Activated T-cell treated with anti-CD3 and anti-CD28 coated beads, Interleukin-2, amount 50 U/mL, for 72 hours (primary cell): ENCODE data around the gene ATG2A. TPM values are rescaled to one million over a fixed set of nuclear protein-coding genes. Genes with fewer than 3 reads are reported as not detected.

Source experiments
- ATAC-seq, 2 donors: fragments of 150-1000 bp; cut with Tn5 transposase; replicated peaks in 1 of 2; 2 replicates each; pipeline ENCODE4 v1.10.0; 2021; ENCODE audit warnings: moderate library complexity in 2 of 2, mild to moderate bottlenecking in 1 of 2
- DNase-seq, 2 donors: peaks; one replicate each; pipeline ENCODE4 v3.0.0; 2021 to 2022; ENCODE audit warnings: mixed read lengths in 1 of 2
- H3K27ac Mint-ChIP-seq: one replicate; pipeline ENCODE4 v1.8.0; 2022; ENCODE audit warnings: mild to moderate bottlenecking, moderate library complexity, mixed read lengths
- H3K27me3 Mint-ChIP-seq: one replicate; pipeline ENCODE4 v1.8.0; 2022; ENCODE audit warnings: low read depth, mixed read lengths
- H3K36me3 Mint-ChIP-seq, 2 donors: one replicate each; pipeline ENCODE4 v1.8.0; 2022; ENCODE audit warnings: mixed read lengths in 2 of 2, mild to moderate bottlenecking in 1 of 2; ENCODE audit not compliant: insufficient read depth in 2 of 2
- H3K4me1 Mint-ChIP-seq: one replicate; pipeline ENCODE4 v1.8.0; 2022; ENCODE audit warnings: low read depth, mixed read lengths
- H3K4me3 Mint-ChIP-seq, 2 donors: one replicate each; pipeline ENCODE4 v1.8.0; 2022; ENCODE audit warnings: mild to moderate bottlenecking in 2 of 2, mixed read lengths in 2 of 2, moderate library complexity in 2 of 2
- H3K9me3 Mint-ChIP-seq, 2 donors: one replicate each; pipeline ENCODE4 v1.8.0; 2022; ENCODE audit warnings: mixed read lengths in 2 of 2
- total RNA-seq, 2 donors: library from RNA; stranded (reverse); gene quantifications; one replicate each; pipeline ENCODE4 v1.2.3, GENCODE V29; 2022

ATG2A gene
- total RNA-seq, 2 donors from 2014 or later: 20.9 to 27.0 TPM

GRCh38 chr11:64874308-64875240 is 42.4 kb downstream of the ATG2A start:
- H3K4me3 Mint-ChIP-seq: peak overlapping the region; percentile 94 to 95
- DNase-seq: no peak
- H3K4me1 Mint-ChIP-seq: peaks cover 68% of the 10 kb centered on the region
- H3K27ac Mint-ChIP-seq: peak overlapping the region; percentile 94
- H3K27me3 Mint-ChIP-seq: no peaks in the 10 kb centered on the region
- H3K9me3 Mint-ChIP-seq: no peaks in the 10 kb centered on the region
- ATAC-seq: no peak
- peaks cover 27 to 40% of the 10 kb centered on the region in 2 donors for H3K36me3 Mint-ChIP-seq

GRCh38 chr11:64872790-64873488 is 44.1 kb downstream of the ATG2A start:
- Mint-ChIP-seq H3K9me3 (no peaks in the 10 kb centered on the region), H3K4me1 (peaks cover 77% of the 10 kb centered on the region), H3K4me3 (peak overlapping the region; percentile 86 to 94), H3K36me3 (peaks cover 32 to 46% of the 10 kb centered on the region in 2 donors), H3K27me3 (no peaks in the 10 kb centered on the region), H3K27ac (peak overlapping the region; percentile 19)
- ATAC-seq: no peak
- DNase-seq: no peak

GRCh38 chr11:64871492-64871891 is 45.5 kb downstream of the ATG2A start:
- DNase-seq: no peak
- Mint-ChIP-seq H3K9me3 (no peaks in the 10 kb centered on the region), H3K4me3 (peak overlapping the region; percentile 86 to 94), H3K36me3 (peaks cover 26 to 43% of the 10 kb centered on the region in 2 donors), H3K27ac (peak overlapping the region; percentile 89), H3K4me1 (peaks cover 91% of the 10 kb centered on the region), H3K27me3 (no peaks in the 10 kb centered on the region)
- ATAC-seq: no peak

- H3K27me3 Mint-ChIP-seq: no peaks in the 10 kb centered on the region
- H3K9me3 Mint-ChIP-seq: no peaks in the 10 kb centered on the region
- H3K4me1 Mint-ChIP-seq: peaks cover 96% of the 10 kb centered on the region
- no peak for DNase-seq
- peaks cover 26 to 44% of the 10 kb centered on the region in 2 donors for H3K36me3 Mint-ChIP-seq
- H3K27ac Mint-ChIP-seq: peak overlapping the region; percentile 89
- ATAC-seq: no peak
- peak overlapping the region; percentile 86 to 94 for H3K4me3 Mint-ChIP-seq
These were observed 46.0 kb downstream of the ATG2A start for GRCh38 chr11:64870893-64871466.

- Mint-ChIP-seq H3K4me1 (peaks cover 97% of the 10 kb centered on the region), H3K9me3 (no peaks in the 10 kb centered on the region), H3K27me3 (no peaks in the 10 kb centered on the region), H3K36me3 (peaks cover 24 to 46% of the 10 kb centered on the region in 2 donors), H3K27ac (peak overlapping the region; percentile 88), H3K4me3 (peak overlapping the region; percentile 86 to 94)
- DNase-seq (no peak), ATAC-seq (peak; percentile 6 to 9)
These were observed 46.7 kb downstream of the ATG2A start for GRCh38 chr11:64870176-64870892.

GRCh38 chr11:64869571-64870175 is 47.3 kb downstream of the ATG2A start:
- H3K9me3 Mint-ChIP-seq: no peaks in the 10 kb centered on the region
- peak overlapping the region; percentile 86 to 94 for H3K4me3 Mint-ChIP-seq
- DNase-seq (no peak), ATAC-seq (peak; percentile 6 to 16)
- H3K27ac Mint-ChIP-seq: peak overlapping the region; percentile 88
- peaks cover 97% of the 10 kb centered on the region for H3K4me1 Mint-ChIP-seq
- no peaks in the 10 kb centered on the region for H3K27me3 Mint-ChIP-seq
- H3K36me3 Mint-ChIP-seq: peaks cover 22 to 43% of the 10 kb centered on the region in 2 donors

GRCh38 chr11:64868904-64869570 is 48.0 kb downstream of the ATG2A start:
- Mint-ChIP-seq H3K4me1 (peaks cover 97% of the 10 kb centered on the region), H3K9me3 (no peaks in the 10 kb centered on the region), H3K27ac (peak overlapping the region; percentile 88), H3K4me3 (peak overlapping the region; percentile 86 to 94), H3K36me3 (peaks cover 19 to 38% of the 10 kb centered on the region in 2 donors), H3K27me3 (no peaks in the 10 kb centered on the region)
- DNase-seq (peak in 1 of 2 donors; percentile 49), ATAC-seq (peak in 1 of 2 donors; percentile 5)

GRCh38 chr11:64867748-64868462 is 49.1 kb downstream of the ATG2A start:
- Mint-ChIP-seq H3K27me3 (no peaks in the 10 kb centered on the region), H3K9me3 (no peaks in the 10 kb centered on the region), H3K27ac (peak overlapping the region; percentile 68), H3K4me1 (peaks cover 99% of the 10 kb centered on the region), H3K4me3 (peak overlapping the region; percentile 86 to 94), H3K36me3 (peaks cover 16 to 33% of the 10 kb centered on the region in 2 donors)
- no peak for ATAC-seq
- DNase-seq: no peak

- Mint-ChIP-seq H3K36me3 (peaks cover 15 to 24% of the 10 kb centered on the region in 2 donors), H3K4me1 (peaks cover 99% of the 10 kb centered on the region), H3K4me3 (peak overlapping the region; percentile 90 to 96), H3K9me3 (no peaks in the 10 kb centered on the region), H3K27me3 (no peaks in the 10 kb centered on the region), H3K27ac (peak overlapping the region; percentile 85)
- no peak for DNase-seq
- no peak for ATAC-seq
These were observed 50.9 kb downstream of the ATG2A start for GRCh38 chr11:64866173-64866491.

- H3K36me3 Mint-ChIP-seq: peaks cover 15 to 24% of the 10 kb centered on the region in 2 donors
- H3K27ac Mint-ChIP-seq: peak overlapping the region; percentile 85
- peak; percentile 62 to 65 for DNase-seq
- peak overlapping the region; percentile 90 to 96 for H3K4me3 Mint-ChIP-seq
- peak; percentile 31 to 43 for ATAC-seq
- H3K4me1 Mint-ChIP-seq: peaks cover 99% of the 10 kb centered on the region
- H3K27me3 Mint-ChIP-seq: no peaks in the 10 kb centered on the region
- H3K9me3 Mint-ChIP-seq: no peaks in the 10 kb centered on the region
These were observed 51.5 kb downstream of the ATG2A start for GRCh38 chr11:64865286-64866172.
